Measurements from ENCODE around the gene ATM.

Gene ATM, protein sequence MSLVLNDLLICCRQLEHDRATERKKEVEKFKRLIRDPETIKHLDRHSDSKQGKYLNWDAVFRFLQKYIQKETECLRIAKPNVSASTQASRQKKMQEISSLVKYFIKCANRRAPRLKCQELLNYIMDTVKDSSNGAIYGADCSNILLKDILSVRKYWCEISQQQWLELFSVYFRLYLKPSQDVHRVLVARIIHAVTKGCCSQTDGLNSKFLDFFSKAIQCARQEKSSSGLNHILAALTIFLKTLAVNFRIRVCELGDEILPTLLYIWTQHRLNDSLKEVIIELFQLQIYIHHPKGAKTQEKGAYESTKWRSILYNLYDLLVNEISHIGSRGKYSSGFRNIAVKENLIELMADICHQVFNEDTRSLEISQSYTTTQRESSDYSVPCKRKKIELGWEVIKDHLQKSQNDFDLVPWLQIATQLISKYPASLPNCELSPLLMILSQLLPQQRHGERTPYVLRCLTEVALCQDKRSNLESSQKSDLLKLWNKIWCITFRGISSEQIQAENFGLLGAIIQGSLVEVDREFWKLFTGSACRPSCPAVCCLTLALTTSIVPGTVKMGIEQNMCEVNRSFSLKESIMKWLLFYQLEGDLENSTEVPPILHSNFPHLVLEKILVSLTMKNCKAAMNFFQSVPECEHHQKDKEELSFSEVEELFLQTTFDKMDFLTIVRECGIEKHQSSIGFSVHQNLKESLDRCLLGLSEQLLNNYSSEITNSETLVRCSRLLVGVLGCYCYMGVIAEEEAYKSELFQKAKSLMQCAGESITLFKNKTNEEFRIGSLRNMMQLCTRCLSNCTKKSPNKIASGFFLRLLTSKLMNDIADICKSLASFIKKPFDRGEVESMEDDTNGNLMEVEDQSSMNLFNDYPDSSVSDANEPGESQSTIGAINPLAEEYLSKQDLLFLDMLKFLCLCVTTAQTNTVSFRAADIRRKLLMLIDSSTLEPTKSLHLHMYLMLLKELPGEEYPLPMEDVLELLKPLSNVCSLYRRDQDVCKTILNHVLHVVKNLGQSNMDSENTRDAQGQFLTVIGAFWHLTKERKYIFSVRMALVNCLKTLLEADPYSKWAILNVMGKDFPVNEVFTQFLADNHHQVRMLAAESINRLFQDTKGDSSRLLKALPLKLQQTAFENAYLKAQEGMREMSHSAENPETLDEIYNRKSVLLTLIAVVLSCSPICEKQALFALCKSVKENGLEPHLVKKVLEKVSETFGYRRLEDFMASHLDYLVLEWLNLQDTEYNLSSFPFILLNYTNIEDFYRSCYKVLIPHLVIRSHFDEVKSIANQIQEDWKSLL (N-terminal part only)

DNA sequence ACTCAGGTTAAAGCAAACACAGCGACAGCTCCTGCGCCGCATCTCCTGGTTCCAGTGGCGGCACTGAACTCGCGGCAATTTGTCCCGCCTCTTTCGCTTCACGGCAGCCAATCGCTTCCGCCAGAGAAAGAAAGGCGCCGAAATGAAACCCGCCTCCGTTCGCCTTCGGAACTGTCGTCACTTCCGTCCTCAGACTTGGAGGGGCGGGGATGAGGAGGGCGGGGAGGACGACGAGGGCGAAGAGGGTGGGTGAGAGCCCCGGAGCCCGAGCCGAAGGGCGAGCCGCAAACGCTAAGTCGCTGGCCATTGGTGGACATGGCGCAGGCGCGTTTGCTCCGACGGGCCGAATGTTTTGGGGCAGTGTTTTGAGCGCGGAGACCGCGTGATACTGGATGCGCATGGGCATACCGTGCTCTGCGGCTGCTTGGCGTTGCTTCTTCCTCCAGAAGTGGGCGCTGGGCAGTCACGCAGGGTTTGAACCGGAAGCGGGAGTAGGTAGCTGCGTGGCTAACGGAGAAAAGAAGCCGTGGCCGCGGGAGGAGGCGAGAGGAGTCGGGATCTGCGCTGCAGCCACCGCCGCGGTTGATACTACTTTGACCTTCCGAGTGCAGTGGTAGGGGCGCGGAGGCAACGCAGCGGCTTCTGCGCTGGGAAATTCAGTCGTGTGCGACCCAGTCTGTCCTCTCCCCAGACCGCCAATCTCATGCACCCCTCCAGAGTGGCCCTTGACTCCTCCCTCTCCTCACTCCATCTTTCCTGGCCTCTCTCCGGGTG is at the start of gene ATM, which contains the start of gene NPAT:
Gene ATM, plus strand, starts transcription at position 494 of the 774 bp plus-strand sequence. CDS start 4,558 bp downstream, outside the sequence.
Gene NPAT, minus strand, starts transcription at position 65 of the 774 bp plus-strand sequence. CDS start 102 bp downstream, outside the sequence.
- peak; percentile 100 for DNase-seq

GRCh38 chr11:108177570-108177969 is 45.3 kb upstream of the ATM start:
- no peak for DNase-seq

DNA sequence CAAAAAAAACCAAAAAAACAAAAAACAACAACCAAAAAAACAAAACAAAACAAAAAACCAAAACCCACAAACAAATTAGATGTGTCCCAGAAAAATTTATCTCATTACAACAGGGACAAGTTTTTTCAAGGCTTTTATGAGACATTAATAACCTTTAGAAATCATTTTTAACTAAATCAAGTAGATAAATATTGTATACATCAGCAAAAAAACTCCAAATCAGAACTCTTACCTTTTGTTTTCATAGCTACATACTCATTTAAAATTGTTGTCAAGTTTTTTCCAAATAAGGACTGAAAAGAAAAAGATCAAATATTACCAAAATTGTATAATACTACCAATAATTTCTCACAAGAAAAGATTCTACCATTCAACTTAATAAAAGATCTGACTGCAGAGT is 29.1 kb upstream of the ATM start:
- no peak for DNase-seq

- no peak for DNase-seq
These were observed 26.0 kb upstream of the ATM start for GRCh38 chr11:108196901-108197300.

- DNase-seq, result no peak
These were observed 25.5 kb upstream of the ATM start for GRCh38 chr11:108197351-108197750.

- no peak for DNase-seq
These were observed 24.0 kb upstream of the ATM start for GRCh38 chr11:108198833-108199232.

DNA sequence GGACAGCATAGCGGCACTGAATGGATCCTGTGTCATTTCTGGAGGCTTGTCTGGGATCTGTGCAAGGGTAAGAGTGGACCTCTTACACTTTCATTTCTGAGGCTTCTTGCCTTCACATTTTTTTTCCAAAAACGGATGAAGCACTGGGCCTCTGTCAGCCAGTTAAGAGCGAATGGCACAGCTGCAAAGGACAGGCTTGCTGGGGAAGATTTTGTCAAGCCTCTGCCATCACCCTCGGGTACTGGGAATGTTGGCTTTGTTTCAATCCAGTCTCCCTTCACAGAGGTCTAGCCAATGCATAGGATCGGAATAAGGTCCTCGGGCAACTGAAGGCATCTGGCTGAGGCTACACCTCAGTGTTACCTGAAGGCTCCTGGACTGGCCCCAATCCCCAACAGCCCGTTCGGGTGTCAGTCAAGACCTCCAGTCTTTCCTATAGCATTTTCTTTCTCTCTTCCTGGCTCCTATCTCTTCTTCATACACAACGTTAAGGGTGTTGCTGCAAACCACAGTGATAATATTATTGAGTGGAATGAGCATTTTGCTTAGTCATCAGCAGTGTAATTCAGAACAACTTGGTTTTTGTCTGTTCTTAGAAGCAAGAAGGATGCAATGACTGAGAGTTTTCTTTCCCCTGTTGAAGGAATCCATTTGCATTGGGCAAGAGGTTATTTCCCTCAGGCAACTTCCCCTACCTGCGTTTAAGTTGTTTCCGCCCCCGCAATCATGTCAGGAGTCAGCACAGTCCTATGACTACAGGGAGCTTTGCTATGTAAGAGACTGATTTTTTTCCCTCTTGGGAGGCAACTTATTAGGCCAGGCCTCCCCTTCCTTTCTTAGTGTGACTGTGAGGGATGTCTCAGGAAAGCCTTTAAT is 23.2 kb upstream of the ATM start:
- no peak for DNase-seq

GRCh38 chr11:108203075-108203474 is 19.8 kb upstream of the ATM start:
- DNase-seq, result no peak

- no peak for DNase-seq
These were observed 18.5 kb upstream of the ATM start for GRCh38 chr11:108204376-108204775.

- DNase-seq, result no peak
These were observed 17.9 kb upstream of the ATM start for GRCh38 chr11:108204929-108205499.

DNA sequence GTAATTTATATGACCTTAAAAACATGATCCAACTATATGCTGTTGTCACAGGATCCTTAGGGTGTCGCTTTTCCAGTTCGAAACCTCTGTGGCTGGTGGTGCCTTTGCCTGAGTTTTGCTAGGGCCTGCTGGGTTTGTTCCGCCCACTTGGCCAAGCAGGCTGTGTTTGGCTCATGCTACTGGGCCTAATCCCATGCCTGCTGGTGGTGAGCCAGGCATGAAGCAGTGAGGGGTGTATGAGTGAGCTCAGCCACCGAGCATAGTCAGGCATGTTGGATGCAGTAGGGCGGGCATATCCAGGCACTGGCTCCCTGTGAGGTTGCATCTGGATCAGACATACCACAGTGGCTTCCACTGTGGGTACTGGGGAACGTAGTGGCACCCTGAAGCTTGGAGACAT is 16.7 kb upstream of the ATM start:
- no peak for DNase-seq

- DNase-seq, result peak; percentile 27
These were observed 15.7 kb upstream of the ATM start for GRCh38 chr11:108206969-108207682.

- no peak for DNase-seq
These were observed 15.2 kb upstream of the ATM start for GRCh38 chr11:108207683-108208060.

DNA sequence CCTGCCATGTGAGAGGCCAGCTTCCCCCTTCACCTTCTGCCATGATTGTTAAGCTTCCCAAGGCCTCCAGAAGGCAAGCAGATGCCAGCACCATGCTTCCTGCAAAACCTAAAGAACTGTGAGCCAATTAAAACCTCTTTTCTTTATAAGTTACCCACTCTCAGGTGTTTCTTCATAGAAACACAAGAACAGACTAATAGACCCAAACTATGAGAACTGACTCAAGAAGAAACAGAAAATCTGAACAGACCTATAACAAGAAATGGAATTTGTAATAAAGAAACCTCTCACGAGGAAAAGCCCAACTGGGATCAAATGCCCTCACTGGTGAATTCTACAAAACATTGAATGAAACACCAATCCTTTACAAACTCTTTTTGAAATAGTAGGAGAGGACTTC is 12.4 kb upstream of the ATM start:
- no peak for DNase-seq

GRCh38 chr11:108213784-108214183 is 9.1 kb upstream of the ATM start:
- no peak for DNase-seq

GRCh38 chr11:108216988-108217387 is 5.9 kb upstream of the ATM start:
- no peak for DNase-seq

DNA sequence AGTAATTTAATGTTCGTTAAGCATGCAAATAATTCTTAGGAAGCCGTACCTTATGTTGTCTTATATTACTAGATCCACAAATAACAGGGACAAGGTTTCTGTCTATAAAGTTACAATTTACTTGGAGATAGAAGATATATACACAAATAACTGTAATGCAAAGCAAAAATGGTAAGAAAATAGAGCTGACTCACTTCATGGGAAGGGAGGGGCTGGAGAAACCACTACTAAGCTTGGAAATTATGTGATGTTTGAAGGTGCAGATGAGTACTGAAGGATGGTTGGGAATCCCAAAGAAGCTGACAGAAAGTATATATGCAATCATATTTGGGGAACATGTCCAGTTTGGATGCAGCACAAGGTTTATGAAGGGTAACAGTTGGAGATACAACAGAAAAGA is 4.4 kb upstream of the ATM start:
- DNase-seq, result no peak

- DNase-seq, result no peak
These were observed 3.7 kb upstream of the ATM start for GRCh38 chr11:108218912-108219783.

DNA sequence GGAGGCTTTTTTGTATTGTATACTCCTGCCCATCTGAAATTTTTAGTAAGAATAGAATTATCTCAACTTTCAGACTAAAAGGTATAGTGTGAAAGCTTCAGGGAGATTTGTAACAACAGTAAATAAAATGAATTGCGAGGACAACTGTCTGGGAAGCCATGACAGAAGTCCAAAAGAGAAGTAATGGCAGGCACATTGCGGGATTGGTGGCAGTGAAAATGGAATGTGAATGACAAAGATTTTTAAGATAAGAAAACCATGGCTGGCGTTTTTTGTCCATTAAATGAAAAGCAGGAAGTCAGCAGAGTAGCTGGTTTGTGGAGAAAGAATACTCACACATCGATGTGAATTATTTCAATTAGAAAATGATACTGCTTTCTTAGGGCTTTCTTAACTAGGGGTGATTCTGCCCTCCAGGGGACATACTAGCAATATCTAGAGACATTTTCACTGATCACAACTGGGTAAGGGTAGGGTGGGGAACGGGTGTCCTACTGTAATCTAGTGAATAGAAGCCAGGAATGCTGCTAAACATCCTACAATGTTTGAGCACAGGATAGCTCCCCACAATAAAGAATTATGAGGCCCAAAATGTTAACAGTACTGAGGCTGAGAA is 2.0 kb upstream of the ATM start:
- DNase-seq, result no peak
